Non-pigmented ciliary epithelial cell (primary cell): ENCODE data around the gene NAGLU.
A peak's percentile ranks its signal among the peaks of the same experiment; 100 is the strongest.
"Not testable (repeated sequence)": the region's sequence is repeated elsewhere in the genome, so short reads cannot be mapped to it uniquely, and the experiment has no call there.

Source experiments
- DNase-seq: peaks from one replicate; pipeline ENCODE4 v3.0.0-alpha.2; 2010; ENCODE audit warnings: low read depth

The NAGLU gene

DNA sequence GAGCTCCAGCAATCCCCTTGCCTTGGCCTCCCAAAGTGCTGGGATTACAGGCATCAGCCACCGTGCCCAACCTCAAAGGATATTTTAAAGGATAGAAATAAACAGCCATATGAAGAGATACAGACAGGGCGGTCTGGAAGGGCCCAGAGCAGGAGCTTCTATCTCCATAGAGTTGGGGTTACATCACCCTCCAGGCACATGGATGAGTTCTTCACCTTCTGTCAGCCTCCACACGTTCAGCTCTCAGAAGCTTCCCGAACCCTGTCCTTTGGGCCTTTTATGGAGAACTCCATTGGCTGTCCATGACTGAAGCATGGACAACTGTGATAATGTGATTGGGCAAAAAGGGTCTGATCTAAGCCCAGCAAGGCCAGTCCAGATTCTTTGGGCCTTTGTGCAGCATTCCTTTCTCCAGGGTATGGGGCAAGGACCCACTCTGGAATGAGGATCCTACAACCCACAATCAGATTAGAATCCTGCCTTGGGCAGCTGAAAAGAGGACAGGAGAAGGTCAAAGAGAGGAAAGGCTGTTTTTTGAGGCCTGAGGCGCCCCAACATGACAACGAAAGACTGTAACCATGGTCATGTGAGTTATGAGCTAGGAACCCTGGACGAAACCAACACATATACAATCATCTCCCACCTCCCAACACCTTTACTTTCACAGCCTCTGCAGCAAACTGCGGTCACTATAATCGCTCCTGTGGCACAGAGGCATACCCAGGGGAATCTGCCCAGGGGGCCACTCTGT lies 9.9 kb downstream of the NAGLU start:
- DNase-seq: not testable (repeated sequence)

DNA sequence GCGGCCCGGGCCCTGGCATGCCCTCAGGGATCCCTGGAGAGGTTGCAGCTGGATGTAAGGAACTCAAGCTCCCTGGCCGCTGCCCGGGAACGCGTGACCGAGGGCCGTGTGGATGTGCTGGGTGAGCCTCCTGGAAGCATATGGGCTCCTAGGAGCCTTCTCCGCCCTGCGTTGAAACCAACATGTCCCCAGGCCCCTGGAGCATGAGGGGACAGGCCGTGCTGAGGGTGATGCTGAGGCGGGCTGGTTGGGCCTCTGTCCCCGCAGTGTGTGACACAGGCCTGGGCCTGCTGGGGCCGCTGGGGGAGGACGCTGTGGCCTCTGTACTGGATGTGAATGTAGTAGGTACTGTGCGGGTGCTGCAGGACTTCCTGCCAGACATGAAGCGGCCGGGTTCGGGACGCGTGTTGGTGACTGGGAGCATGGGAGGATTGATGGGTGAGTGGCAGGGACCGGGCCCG lies 11.0 kb downstream of the NAGLU start:
- no peak for DNase-seq

DNA sequence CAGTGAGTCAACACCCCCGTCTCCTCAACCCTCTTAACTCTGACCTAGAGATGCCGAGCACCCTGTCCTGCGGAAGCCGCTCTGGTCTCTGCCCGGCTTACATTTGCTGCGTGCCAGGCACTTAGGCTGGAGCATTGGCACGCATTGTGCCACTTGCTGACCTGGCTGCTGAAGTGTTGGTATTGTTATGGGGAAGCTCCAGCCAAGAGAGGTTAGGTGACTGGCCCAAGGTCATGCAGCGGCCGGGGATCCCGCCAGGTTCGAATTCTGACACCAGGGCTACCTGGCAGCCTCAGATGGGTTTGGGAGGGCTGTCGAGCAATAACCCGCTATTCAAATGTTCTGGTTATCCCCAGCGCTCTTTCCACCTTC lies 11.6 kb downstream of the NAGLU start:
- no peak for DNase-seq

DNA sequence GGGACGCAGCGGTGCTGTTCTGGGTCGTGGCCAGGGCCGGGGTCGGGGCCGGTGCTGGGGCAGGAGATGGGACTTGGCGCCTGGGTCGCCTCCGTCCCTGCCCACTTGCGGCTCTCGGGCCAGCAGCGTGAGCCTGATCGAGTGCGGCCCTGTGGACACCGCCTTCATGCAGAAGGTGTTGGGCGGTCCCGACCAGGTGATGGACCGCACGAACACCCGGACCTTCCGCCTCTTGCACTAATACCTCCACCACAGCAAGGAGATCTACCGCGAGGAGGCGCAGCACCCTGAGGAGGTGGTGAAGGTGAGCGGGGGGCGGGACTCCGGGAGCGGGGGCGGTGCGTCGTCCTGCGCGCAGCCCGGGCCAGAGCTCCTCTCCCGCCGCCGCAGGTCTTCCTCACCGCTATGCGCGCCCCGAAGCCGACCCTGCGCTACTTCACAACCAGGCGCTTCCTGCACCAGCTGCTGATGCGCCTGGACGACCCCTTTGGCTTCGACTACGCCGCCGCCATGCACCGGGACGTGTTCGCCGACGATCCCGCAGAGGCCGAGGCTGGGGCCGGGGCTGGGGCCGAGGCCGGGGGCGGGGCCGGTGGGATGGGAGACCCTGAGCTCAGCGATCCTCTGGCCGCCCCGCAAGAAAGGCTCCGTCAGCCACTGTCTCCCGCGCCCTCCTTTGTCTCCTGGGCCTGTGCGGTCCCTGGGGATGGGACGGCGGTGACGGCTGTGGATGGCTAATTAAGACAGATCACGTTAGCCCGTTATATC lies 12.2 kb downstream of the NAGLU start:
- DNase-seq: no peak

DNA sequence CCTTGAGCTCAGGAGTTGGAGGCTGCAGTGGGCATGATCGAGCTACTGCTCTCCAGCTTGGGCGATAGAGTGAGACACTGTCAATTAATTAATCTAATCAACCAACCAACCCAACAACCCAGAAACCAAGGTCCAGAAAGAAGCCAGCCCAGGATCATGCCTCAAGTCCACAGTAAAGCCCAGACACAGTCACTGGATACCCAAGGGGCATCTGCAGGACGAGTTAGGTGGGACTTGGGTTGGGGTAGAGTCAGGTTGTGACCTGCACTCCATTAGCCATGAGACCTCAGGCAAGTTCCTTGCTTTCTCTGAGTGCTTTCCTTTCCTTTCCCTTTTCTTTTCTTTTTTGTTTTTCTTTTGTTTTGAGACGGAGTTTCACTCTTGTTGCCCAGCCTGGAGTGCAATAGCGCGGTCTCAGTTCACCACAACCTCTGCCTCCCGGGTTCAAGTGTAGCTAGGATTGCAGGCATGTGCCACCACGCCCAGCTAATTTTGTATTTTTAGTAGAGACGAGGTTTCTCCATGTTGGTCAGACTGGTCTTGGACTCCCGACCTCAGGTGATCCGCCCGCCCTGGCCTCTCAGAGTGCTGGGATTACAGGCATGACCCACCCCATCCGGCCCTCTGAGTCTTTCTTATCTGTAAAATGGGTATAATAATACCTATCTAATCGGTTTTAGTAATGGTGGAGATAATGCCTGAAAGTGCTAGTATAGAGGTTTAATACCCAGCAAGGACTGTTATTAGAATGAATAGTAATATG lies 13.1 kb downstream of the NAGLU start:
- no peak for DNase-seq

DNA sequence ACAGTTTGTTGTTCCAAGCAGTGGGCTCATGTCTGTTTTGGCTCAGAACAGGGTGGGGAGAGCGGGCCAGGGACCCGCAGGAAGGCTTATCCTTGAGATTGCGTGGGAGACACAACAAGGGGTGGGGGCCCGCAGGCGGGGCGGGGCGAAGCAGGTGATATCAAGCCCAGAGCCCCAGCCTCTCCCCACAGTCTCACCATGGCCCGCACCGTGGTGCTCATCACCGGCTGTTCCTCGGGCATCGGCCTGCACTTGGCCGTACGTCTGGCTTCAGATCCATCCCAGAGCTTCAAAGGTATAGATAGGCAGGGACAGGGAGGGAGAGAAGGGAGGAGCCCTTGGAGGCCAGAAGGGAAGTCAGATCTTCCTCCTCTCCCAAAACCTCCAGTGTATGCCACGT lies 16.7 kb downstream of the NAGLU start, which contains the start of gene HSD17B1:
HSD17B1 (plus strand) TSS at position 188 of the 400 bp plus-strand sequence; CDS start at position 199, 11 bp downstream.
- DNase-seq: not testable (repeated sequence)

DNA sequence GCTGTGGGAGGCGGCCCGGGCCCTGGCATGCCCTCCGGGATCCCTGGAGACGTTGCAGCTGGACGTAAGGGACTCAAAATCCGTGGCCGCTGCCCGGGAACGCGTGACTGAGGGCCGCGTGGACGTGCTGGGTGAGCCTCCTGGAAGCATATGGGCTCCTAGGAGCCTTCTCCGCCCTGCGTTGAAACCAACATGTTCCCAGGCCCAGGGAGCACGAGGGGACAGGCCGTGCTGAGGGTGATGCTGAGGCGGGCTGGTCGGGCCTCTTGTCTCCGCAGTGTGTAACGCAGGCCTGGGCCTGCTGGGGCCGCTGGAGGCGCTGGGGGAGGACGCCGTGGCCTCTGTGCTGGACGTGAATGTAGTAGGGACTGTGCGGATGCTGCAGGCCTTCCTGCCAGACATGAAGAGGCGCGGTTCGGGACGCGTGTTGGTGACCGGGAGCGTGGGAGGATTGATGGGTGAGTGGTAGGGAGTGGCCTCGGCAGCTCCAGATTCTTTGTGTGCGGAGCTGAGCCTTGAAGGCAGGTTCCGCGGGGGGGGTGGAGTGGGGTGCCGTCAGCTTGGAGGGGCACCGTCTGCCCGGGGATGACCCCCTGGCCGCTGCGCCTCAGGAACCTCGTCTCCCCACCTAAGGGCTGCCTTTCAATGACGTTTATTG lies 17.2 kb downstream of the NAGLU start:
- no peak for DNase-seq

DNA sequence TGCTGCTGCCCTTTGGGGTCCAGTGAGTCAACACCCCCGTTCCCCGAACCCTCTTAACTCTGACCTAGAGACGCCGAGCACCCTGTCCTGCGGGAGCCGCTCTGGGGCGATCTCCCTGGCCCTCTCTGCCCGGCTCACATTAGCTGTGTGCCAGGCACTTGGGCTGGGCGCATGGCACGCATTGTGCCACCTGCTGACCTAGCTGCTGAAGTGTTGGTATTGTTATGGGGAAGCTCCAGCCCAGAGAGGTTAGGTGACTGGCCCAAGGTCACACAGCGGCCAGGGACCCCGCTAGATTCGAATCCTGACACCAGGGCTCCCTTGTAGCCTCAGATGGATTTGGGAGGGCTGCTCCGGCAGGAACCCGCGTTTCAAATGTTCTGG lies 17.8 kb downstream of the NAGLU start:
- DNase-seq: no peak

DNA sequence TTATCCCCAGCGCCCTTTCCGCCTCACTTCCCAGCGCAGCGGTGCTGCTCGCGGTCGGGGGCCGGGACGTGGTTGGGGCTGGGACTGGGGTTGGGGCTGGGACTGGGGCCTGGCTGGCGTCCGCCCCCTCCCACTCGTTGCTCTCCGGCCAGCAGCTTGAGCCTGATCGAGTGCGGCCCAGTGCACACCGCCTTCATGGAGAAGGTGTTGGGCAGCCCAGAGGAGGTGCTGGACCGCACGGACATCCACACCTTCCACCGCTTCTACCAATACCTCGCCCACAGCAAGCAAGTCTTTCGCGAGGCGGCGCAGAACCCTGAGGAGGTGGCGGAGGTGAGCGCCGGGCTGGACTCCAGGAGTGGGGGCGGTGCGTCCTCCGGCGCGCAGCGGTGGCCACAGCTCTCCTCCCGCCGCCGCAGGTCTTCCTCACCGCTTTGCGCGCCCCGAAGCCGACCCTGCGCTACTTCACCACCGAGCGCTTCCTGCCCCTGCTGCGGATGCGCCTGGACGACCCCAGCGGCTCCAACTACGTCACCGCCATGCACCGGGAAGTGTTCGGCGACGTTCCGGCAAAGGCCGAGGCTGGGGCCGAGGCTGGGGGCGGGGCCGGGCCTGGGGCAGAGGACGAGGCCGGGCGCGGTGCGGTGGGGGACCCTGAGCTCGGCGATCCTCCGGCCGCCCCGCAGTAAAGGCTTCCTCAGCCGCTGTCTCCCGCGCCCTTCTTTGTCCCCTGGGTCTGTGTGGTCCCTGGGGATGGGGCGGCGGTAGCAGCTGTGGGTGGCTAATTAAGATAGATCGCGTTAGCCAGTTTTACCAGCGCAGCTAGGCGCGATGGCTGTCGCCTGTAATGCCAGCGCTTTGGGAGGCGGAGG lies 18.4 kb downstream of the NAGLU start:
- no peak for DNase-seq

DNA sequence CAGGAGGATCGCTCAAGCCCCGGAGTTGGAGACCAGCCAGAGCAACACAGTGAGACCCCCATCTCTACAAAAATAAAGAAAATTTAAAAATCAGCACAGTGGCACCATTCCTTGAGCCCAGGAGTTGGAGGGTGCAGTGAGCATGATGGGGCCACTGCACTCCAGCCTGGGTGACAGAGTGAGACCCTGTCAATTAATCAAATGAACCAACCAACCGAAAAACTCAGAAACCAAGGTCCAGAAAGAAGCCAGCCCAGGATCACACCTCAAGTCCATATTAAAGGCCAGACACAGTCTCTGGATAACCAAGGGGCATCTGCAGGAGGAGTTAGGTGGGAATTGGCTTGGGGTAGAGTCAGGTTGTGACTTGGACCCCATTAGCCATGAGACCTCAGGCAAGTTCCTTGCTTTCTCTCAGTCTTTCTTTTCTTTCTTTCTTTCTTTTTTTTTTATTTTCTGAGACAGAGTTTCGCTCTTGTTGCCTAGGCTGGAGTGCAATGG lies 19.1 kb downstream of the NAGLU start:
- no peak for DNase-seq

DNA sequence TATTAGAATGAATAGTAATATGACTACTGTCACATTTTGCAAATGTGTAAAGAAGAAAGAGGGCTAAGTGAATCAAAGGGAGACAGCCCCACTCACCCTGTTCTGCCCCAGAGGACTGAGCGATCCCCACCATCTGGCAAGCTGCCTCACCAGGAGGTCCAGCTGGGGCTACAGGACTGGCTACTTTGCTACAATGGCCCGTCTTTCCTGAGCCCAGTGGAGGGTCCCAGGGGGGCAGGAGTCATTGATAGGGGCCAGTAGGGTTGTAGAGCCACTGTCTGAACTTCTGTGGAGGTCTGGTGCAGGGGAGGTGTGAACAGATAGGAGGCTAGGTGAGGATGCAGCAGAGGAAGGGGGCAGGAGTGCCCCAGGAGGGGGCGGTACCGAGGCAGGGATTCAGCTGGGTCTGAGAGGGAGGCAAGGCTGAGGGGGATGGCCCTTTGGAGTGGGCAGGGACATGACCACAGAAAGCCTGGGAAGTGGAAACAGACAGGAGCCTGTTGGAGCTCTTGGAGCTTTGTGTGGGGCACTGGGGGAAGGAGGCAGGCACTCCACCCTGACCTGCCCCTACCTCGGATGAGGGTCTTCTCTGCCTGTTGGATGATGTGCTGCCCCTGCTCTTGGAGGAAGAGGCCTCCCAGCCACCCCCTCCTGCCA lies 20.0 kb downstream of the NAGLU start:
- not testable (repeated sequence) for DNase-seq

DNA sequence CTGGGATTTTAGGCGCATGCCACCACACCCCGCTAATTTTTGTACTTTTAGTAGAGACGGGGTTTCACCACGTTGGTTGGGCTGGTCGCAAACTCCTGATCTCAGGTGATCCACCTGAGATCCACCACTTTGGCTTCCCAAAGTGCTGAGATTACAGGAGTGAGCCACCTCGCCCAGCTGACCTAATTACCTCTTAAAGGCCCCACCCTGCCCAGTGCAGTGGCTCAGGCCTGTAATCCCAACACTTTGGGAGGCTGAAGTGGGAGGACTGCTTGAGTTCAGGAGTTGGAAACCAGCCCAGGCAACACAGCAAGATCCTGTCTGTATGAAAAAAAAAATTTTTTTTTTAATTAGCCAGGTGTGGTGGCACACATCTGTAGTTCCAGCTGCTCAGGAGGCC lies 23.0 kb downstream of the NAGLU start:
- no peak for DNase-seq

DNA sequence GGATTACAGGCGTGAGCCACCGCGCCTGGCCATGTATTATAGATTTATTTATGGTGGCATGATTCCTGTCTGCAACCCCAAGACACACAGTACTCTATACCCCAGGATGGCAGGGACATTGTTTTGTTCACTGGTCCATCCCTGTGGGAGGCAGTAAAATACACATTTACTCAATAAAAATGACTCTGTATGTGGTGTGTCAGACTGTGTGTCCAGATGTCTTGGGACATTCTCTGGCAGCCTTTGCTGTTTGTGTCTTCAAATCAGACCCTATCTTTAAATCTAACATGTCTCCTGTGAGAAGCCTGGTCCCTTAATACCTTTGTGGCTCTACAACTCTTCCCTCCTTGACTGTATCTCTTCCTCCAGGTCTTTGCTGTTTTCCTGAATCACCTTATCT lies 24.2 kb downstream of the NAGLU start:
- no peak for DNase-seq

DNA sequence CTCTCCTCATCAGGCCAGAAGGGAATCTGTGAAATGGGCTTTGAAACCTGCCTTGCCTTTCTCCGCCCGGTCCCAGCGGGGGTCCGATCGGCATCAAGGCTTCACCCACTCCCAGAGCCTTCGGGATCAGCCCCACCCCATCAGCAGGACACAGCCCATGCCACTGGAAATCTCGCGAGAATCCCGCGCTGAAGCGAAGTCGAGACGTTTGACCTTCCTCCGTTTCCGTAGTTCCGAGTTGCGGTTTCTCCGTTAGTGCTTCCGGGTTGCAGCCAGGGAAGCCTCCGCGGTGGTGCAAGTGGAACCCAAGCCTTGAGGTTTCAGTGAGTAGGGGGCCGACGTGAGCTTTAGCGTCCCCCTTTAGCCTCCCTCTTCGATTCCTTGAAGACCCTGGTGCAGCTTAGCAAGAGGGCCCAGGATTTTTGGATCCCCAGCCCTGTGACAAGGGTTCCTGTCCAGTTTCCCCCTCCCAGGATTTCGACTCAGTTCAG lies 25.9 kb downstream of the NAGLU start, which contains the start of gene COASY:
COASY (plus strand) TSS at position 252 of the 491 bp plus-strand sequence. CDS start 475 bp downstream, outside the sequence.
- peak; percentile 91 for DNase-seq

DNA sequence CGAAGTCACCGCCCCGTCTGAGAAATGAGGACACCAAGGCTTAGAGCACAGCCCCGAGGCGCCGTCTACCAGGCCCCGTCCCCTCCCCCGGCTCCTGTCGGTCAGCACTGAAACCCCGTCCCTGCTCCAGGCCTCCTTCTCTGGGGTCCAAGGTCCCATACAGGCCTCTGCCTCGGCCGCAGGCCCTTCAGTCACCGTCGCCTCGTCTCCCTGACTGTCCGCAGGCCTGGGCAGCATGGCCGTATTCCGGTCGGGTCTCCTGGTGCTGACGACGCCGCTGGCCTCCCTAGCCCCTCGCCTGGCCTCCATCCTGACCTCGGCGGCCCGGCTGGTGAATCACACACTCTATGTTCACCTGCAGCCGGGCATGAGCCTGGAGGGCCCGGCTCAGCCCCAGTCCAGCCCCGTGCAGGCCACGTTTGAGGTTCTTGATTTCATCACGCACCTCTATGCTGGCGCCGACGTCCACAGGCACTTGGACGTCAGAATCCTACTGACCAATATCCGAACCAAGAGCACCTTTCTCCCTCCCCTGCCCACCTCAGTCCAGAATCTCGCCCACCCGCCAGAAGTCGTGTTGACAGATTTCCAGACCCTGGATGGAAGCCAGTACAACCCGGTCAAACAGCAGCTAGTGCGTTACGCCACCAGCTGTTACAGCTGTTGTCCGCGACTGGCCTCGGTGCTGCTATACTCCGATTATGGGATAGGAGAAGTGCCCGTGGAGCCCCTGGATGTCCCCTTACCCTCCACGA lies 26.5 kb downstream of the NAGLU start:
- no peak for DNase-seq

DNA sequence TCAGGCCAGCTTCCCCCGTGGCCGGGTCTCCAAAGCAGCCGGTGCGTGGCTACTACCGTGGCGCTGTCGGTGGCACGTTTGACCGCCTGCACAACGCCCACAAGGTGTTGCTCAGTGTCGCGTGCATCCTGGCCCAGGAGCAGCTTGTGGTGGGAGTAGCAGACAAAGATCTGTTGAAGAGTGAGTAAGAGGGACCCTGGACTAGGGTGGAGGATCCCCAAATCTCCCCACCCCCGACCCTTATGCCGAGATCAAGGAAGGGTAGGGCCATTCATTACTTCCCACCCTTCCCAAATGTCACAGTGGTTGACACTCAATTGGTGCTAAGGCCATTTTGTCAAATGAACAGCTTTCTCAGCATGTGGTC lies 27.1 kb downstream of the NAGLU start:
- DNase-seq: no peak

DNA sequence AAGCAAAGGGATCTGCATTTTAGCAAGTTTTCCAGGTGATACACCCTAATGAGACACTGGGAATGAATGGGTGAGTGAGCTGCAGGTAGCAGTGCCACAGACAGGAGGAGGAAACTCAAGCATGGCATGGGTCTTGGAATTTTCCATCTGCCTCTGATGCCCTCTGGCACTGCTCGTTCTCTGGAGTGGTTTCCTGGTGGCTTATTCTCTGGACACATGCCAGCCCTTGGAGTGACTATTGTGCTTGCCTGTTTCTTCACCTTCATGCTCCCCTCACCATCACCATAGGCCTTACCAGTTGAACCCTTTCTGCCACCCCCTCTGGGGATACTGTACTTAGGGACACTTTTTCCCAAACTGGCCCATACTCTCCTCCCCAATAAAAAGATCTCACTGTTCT lies 27.5 kb downstream of the NAGLU start:
- no peak for DNase-seq

DNA sequence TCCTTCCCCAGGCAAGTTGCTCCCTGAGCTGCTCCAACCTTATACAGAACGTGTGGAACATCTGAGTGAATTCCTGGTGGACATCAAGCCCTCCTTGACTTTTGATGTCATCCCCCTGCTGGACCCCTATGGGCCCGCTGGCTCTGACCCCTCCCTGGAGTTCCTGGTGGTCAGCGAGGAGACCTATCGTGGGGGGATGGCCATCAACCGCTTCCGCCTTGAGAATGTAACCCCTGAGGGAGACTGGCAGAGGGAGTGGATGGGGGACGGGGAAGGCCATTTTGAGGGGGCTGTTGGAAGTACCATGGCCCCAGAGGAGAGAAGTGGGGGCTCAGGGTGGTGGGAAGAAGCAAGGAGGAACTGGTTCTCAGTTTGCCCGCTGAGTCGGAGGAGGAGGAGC lies 27.9 kb downstream of the NAGLU start:
- DNase-seq: no peak

DNA sequence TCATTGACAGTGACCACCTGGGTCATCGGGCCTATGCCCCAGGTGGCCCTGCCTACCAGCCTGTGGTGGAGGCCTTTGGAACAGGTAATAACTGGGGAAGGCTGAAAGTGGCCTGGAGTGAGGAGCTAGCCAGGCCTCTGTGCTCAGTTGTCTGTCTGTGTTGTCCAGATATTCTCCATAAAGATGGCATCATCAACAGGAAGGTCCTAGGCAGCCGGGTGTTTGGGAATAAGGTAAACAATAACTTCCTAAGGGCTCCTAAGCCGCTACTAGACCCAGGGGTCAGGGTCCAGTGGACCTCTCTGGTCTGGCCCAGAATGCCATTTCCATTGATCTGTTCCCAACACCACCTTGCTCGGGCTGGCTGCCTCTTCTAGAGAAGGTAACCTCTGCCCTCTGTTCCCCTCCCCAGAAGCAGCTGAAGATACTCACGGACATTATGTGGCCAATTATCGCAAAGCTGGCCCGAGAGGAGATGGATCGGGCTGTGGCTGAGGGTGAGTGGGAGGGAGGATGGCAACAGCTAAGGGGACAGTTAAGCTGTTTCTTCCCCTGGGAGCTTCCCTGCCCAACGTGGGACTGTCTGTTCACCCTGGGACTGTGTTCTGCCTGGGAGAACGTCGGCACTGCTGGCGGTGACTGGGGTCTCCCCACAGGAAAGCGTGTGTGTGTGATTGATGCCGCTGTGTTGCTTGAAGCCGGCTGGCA lies 28.9 kb downstream of the NAGLU start:
- no peak for DNase-seq
